T-helper 17 cell (primary cell): ENCODE results near the gene C10orf71. TPM values are rescaled to one million over a fixed set of nuclear protein-coding genes. Genes with fewer than 3 reads are reported as not detected.

Source experiments
- ATAC-seq: fragments of 150-1000 bp; cut with Tn5 transposase; 2 replicates; pipeline ENCODE4 v1.10.0; 2021; ENCODE audit warnings: mild to moderate bottlenecking, moderate library complexity
- DNase-seq, 3 donors: peaks; one replicate each; pipeline versions ENCODE4 v3.0.0 to v3.0.0-alpha.2; 2020 to 2021
- H3K9me3 ChIP-seq: one replicate; pipeline ENCODE4 v1.7.0; 2013; ENCODE audit warnings: low read length, mild to moderate bottlenecking; ENCODE audit not compliant: control insufficient read depth, poor library complexity, severe bottlenecking
- H3K27ac Mint-ChIP-seq: one replicate; pipeline ENCODE4 v1.8.0; 2022; ENCODE audit warnings: mild to moderate bottlenecking, moderate library complexity, mixed read lengths
- H3K27me3 Mint-ChIP-seq: one replicate; pipeline ENCODE4 v1.8.0; 2022; ENCODE audit warnings: mixed read lengths
- H3K36me3 Mint-ChIP-seq: one replicate; pipeline ENCODE4 v1.8.0; 2022; ENCODE audit warnings: low read depth, mixed read lengths
- H3K4me1 Mint-ChIP-seq: one replicate; pipeline ENCODE4 v1.8.0; 2022; ENCODE audit warnings: mild to moderate bottlenecking, mixed read lengths
- H3K4me3 Mint-ChIP-seq: one replicate; pipeline ENCODE4 v1.8.0; 2022; ENCODE audit warnings: mild to moderate bottlenecking, moderate library complexity, mixed read lengths
- total RNA-seq, 4 donors: library from RNA in 2 of 4; stranded (reverse) in 2 of 4; gene quantifications; one replicate each; pipeline ENCODE4 v1.2.3 and lab custom pipeline; 2022 to 2026

C10orf71 gene
- total RNA-seq, 2 donors from 2014 or later: not detected

- H3K9me3 ChIP-seq: no peaks in the 10 kb centered on the region
- H3K4me3 Mint-ChIP-seq: no peak overlapping the region
- no peak for DNase-seq
- H3K27ac Mint-ChIP-seq: no peak overlapping the region
- H3K4me1 Mint-ChIP-seq: no peaks in the 10 kb centered on the region
- no peak for ATAC-seq
- H3K36me3 Mint-ChIP-seq: peaks cover 4% of the 10 kb centered on the region
- no peaks in the 10 kb centered on the region for H3K27me3 Mint-ChIP-seq
Measured at GRCh38 chr10:49263591-49263990, 35.4 kb upstream of the C10orf71 start.

GRCh38 chr10:49264177-49264677 is 34.7 kb upstream of the C10orf71 start:
- DNase-seq (no peak), ATAC-seq (no peak)
- H3K4me1 Mint-ChIP-seq: no peaks in the 10 kb centered on the region
- no peak overlapping the region for H3K27ac Mint-ChIP-seq
- H3K4me3 Mint-ChIP-seq: no peak overlapping the region
- H3K9me3 ChIP-seq: no peaks in the 10 kb centered on the region
- no peaks in the 10 kb centered on the region for H3K27me3 Mint-ChIP-seq
- H3K36me3 Mint-ChIP-seq: peaks cover 4% of the 10 kb centered on the region

GRCh38 chr10:49265885-49266284 is 33.1 kb upstream of the C10orf71 start:
- Mint-ChIP-seq H3K27ac (no peak overlapping the region), H3K4me1 (no peaks in the 10 kb centered on the region), H3K36me3 (peaks cover 6% of the 10 kb centered on the region), H3K4me3 (no peak overlapping the region), H3K27me3 (no peaks in the 10 kb centered on the region)
- ATAC-seq: no peak
- no peak for DNase-seq
- no peaks in the 10 kb centered on the region for H3K9me3 ChIP-seq

GRCh38 chr10:49268185-49268584 is 30.8 kb upstream of the C10orf71 start:
- no peak for DNase-seq
- ATAC-seq: no peak
- H3K36me3 Mint-ChIP-seq: peaks cover 7% of the 10 kb centered on the region
- no peak overlapping the region for H3K27ac Mint-ChIP-seq
- H3K27me3 Mint-ChIP-seq: peaks cover 8% of the 10 kb centered on the region
- peaks cover 5% of the 10 kb centered on the region for H3K4me1 Mint-ChIP-seq
- H3K4me3 Mint-ChIP-seq: no peak overlapping the region
- H3K9me3 ChIP-seq: no peaks in the 10 kb centered on the region

GRCh38 chr10:49269523-49269922 is 29.4 kb upstream of the C10orf71 start:
- no peak overlapping the region for H3K27ac Mint-ChIP-seq
- H3K27me3 Mint-ChIP-seq: peaks cover 8% of the 10 kb centered on the region
- ATAC-seq (no peak), DNase-seq (no peak)
- peaks cover 8% of the 10 kb centered on the region for H3K4me1 Mint-ChIP-seq
- H3K4me3 Mint-ChIP-seq: no peak overlapping the region
- no peaks in the 10 kb centered on the region for H3K9me3 ChIP-seq
- peaks cover 5% of the 10 kb centered on the region for H3K36me3 Mint-ChIP-seq

GRCh38 chr10:49270565-49270964 is 28.4 kb upstream of the C10orf71 start:
- Mint-ChIP-seq H3K4me1 (peaks cover 8% of the 10 kb centered on the region), H3K27me3 (peaks cover 8% of the 10 kb centered on the region), H3K36me3 (peaks cover 3% of the 10 kb centered on the region), H3K4me3 (no peak overlapping the region), H3K27ac (no peak overlapping the region)
- DNase-seq (no peak), ATAC-seq (no peak)
- no peaks in the 10 kb centered on the region for H3K9me3 ChIP-seq

GRCh38 chr10:49271346-49271745 is 27.6 kb upstream of the C10orf71 start:
- H3K36me3 Mint-ChIP-seq: peaks cover 3% of the 10 kb centered on the region
- H3K4me3 Mint-ChIP-seq: no peak overlapping the region
- H3K27ac Mint-ChIP-seq: no peak overlapping the region
- no peak for DNase-seq
- peaks cover 8% of the 10 kb centered on the region for H3K4me1 Mint-ChIP-seq
- peaks cover 8% of the 10 kb centered on the region for H3K27me3 Mint-ChIP-seq
- ATAC-seq: no peak
- no peaks in the 10 kb centered on the region for H3K9me3 ChIP-seq

- H3K9me3 ChIP-seq: no peaks in the 10 kb centered on the region
- ATAC-seq (no peak), DNase-seq (no peak)
- H3K27ac Mint-ChIP-seq: no peak overlapping the region
- peaks cover 8% of the 10 kb centered on the region for H3K27me3 Mint-ChIP-seq
- H3K36me3 Mint-ChIP-seq: peaks cover 3% of the 10 kb centered on the region
- H3K4me3 Mint-ChIP-seq: peak overlapping the region; percentile 13
- H3K4me1 Mint-ChIP-seq: peaks cover 8% of the 10 kb centered on the region
Measured at GRCh38 chr10:49272251-49273081, 26.5 kb upstream of the C10orf71 start.

GRCh38 chr10:49273082-49273465 is 25.9 kb upstream of the C10orf71 start:
- Mint-ChIP-seq H3K27ac (no peak overlapping the region), H3K27me3 (peaks cover 8% of the 10 kb centered on the region), H3K36me3 (peaks cover 3% of the 10 kb centered on the region), H3K4me1 (peaks cover 8% of the 10 kb centered on the region), H3K4me3 (no peak overlapping the region)
- DNase-seq (no peak), ATAC-seq (no peak)
- H3K9me3 ChIP-seq: no peaks in the 10 kb centered on the region

GRCh38 chr10:49273626-49274025 is 25.3 kb upstream of the C10orf71 start:
- Mint-ChIP-seq H3K4me3 (no peak overlapping the region), H3K36me3 (peaks cover 3% of the 10 kb centered on the region), H3K4me1 (peaks cover 8% of the 10 kb centered on the region), H3K27me3 (peaks cover 8% of the 10 kb centered on the region), H3K27ac (no peak overlapping the region)
- no peak for DNase-seq
- H3K9me3 ChIP-seq: no peaks in the 10 kb centered on the region
- ATAC-seq: no peak

GRCh38 chr10:49274886-49275285 is 24.1 kb upstream of the C10orf71 start:
- Mint-ChIP-seq H3K4me3 (no peak overlapping the region), H3K27me3 (peaks cover 17% of the 10 kb centered on the region), H3K27ac (no peak overlapping the region), H3K36me3 (peaks cover 3% of the 10 kb centered on the region), H3K4me1 (peaks cover 8% of the 10 kb centered on the region)
- no peaks in the 10 kb centered on the region for H3K9me3 ChIP-seq
- ATAC-seq (no peak), DNase-seq (no peak)

- Mint-ChIP-seq H3K36me3 (peaks cover 1% of the 10 kb centered on the region), H3K27ac (no peak overlapping the region), H3K4me3 (no peak overlapping the region), H3K27me3 (peaks cover 24% of the 10 kb centered on the region), H3K4me1 (peaks cover 8% of the 10 kb centered on the region)
- ATAC-seq: no peak
- no peaks in the 10 kb centered on the region for H3K9me3 ChIP-seq
- no peak for DNase-seq
Measured at GRCh38 chr10:49275896-49276295, 23.1 kb upstream of the C10orf71 start.

- no peak overlapping the region for H3K4me3 Mint-ChIP-seq
- H3K9me3 ChIP-seq: no peaks in the 10 kb centered on the region
- no peaks in the 10 kb centered on the region for H3K36me3 Mint-ChIP-seq
- H3K27me3 Mint-ChIP-seq: peaks cover 24% of the 10 kb centered on the region
- DNase-seq: no peak
- H3K4me1 Mint-ChIP-seq: peaks cover 8% of the 10 kb centered on the region
- no peak for ATAC-seq
- no peak overlapping the region for H3K27ac Mint-ChIP-seq
Measured at GRCh38 chr10:49276596-49276995, 22.4 kb upstream of the C10orf71 start.

- no peak for DNase-seq
- H3K4me3 Mint-ChIP-seq: no peak overlapping the region
Measured at GRCh38 chr10:49277973-49278372, 21.0 kb upstream of the C10orf71 start.

More at GRCh38 chr10:49277973-49278372, 21.0 kb upstream of the C10orf71 start:
- Mint-ChIP-seq H3K36me3 (no peaks in the 10 kb centered on the region), H3K4me1 (peaks cover 2% of the 10 kb centered on the region), H3K27me3 (peaks cover 16% of the 10 kb centered on the region), H3K27ac (no peak overlapping the region)
- ATAC-seq: no peak
- H3K9me3 ChIP-seq: no peaks in the 10 kb centered on the region
